Measurements from ENCODE around the gene KCNMA1. TPM values are rescaled to one million over a fixed set of nuclear protein-coding genes. Genes with fewer than 3 reads are reported as not detected.

Gene KCNMA1
- total RNA-seq, 2 donors from 2014 or later = 168 to 188 TPM

DNA sequence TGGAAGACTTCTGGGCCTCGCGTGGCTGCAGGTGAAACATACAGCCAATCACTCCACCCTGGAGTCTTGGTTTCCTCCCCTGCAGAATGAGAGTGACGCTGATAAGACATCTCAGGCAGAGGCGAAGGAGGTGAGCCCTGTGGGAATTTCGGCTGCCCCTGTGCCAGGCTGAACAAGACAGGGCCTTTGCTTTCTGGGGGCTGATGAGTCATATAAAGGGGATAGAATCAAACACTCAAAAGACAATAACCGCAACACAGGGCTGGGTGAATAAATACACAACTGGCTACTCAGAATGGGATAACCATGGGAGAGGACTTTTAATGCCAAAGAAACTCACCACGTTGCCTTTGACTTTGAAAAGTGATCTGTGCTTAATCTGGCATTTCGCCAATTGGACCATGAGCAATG, 143.8 kb downstream of the KCNMA1 start:
- DNase-seq (ENCODE audit: low spot score) (no peak), ATAC-seq (ENCODE audit: insufficient number of reproducible peaks, low FRiP score, low read depth) (no peak)
- Histone ChIP-seq H3K27ac (no peak overlapping the region), H3K36me3 (no peaks in the 10 kb centered on the region), H3K4me3 (no peak overlapping the region), H3K4me1 (ENCODE audit: control insufficient read depth in 1 of 2, low read depth in 2 of 2) (peaks cover 0 to 79% of the 10 kb centered on the region in 2 donors), H3K27me3 (replicated peaks; ENCODE audit: insufficient read depth) (no peaks in the 10 kb centered on the region), H3K9me3 (no peaks in the 10 kb centered on the region)
- TF ChIP-seq, protein P1, sequence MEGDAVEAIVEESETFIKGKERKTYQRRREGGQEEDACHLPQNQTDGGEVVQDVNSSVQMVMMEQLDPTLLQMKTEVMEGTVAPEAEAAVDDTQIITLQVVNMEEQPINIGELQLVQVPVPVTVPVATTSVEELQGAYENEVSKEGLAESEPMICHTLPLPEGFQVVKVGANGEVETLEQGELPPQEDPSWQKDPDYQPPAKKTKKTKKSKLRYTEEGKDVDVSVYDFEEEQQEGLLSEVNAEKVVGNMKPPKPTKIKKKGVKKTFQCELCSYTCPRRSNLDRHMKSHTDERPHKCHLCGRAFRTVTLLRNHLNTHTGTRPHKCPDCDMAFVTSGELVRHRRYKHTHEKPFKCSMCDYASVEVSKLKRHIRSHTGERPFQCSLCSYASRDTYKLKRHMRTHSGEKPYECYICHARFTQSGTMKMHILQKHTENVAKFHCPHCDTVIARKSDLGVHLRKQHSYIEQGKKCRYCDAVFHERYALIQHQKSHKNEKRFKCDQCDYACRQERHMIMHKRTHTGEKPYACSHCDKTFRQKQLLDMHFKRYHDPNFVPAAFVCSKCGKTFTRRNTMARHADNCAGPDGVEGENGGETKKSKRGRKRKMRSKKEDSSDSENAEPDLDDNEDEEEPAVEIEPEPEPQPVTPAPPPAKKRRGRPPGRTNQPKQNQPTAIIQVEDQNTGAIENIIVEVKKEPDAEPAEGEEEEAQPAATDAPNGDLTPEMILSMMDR (IDR thresholded peaks at IDR 0.05) = no peak

DNA sequence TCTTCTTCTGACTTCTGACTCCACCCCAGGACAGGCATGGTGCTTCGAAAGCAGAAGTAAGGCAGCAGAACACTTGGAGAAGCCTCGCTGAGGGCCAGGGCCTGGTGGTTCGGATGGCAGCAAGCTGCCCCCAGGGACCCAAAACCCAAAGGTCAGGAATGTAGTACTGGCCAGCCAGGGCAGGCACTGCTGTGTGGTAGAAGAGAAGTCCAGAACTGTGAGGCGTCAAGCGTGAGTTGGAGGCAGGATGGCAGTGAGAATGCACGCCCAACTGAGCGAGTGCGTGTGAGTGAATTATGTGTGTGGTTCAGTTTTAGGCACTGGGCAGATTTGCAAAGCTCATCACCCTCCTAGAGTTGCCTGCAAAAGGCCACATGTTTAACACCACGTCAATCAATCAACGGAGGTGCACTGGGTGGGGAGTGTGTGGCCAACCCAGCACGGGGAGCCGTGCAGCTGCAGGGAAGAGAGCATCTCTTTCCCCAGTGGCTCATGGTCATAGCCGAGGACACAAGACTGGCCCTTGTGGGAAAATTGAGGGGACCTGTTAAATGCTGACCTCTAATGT, 144.3 kb downstream of the KCNMA1 start:
- Histone ChIP-seq H3K27ac (no peak overlapping the region), H3K27me3 (replicated peaks; ENCODE audit: insufficient read depth) (no peaks in the 10 kb centered on the region), H3K4me3 (no peak overlapping the region), H3K4me1 (ENCODE audit: control insufficient read depth in 1 of 2, low read depth in 2 of 2) (peaks cover 0 to 74% of the 10 kb centered on the region in 2 donors), H3K36me3 (no peaks in the 10 kb centered on the region), H3K9me3 (no peaks in the 10 kb centered on the region)
- ATAC-seq (ENCODE audit: insufficient number of reproducible peaks, low FRiP score, low read depth) (no peak), DNase-seq (ENCODE audit: low spot score) (no peak)
- TF ChIP-seq, protein P1 (IDR thresholded peaks at IDR 0.05) = no peak

DNA sequence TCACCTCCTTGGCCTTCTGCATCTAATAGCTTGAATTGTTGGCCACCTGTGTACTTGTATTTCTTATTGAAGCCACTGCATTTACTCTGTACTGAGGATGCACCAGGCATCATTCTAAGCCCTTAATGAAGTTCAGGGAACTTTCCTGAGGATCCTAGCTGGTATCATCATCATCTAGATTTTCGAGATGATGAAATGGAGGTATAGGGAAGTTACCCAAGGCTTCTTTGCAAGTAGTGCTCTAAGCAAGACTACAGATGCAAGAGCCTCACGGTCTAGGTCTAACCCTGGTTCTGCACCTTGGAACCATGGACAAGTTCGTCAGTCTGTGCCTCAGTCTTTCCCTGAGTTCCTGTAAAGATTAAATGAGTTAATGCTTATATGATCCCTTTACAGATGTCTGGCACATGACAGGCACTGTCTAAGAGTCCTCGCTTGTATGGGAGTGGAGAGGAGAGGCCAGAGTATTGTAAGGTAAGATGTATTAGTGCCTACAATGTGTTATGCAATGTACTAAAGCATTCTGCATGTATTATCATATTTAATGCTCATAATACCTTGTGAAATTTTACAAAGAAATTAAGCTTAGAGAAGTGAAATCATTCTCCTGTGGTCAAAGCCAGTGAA, 145.1 kb downstream of the KCNMA1 start:
- no peaks in the 10 kb centered on the region for H3K9me3 ChIP-seq
- peaks cover 0 to 66% of the 10 kb centered on the region in 2 donors for H3K4me1 ChIP-seq (ENCODE audit: control insufficient read depth in 1 of 2, low read depth in 2 of 2)
- no peak overlapping the region for H3K27ac ChIP-seq
- no peak for DNase-seq (ENCODE audit: low spot score)
- no peaks in the 10 kb centered on the region for H3K27me3 ChIP-seq (replicated peaks; ENCODE audit: insufficient read depth)
- H3K4me3 ChIP-seq = no peak overlapping the region
- no peaks in the 10 kb centered on the region for H3K36me3 ChIP-seq
- TF ChIP-seq, protein P1 (IDR thresholded peaks at IDR 0.05) = no peak
- no peak for ATAC-seq (ENCODE audit: insufficient number of reproducible peaks, low FRiP score, low read depth)

DNA sequence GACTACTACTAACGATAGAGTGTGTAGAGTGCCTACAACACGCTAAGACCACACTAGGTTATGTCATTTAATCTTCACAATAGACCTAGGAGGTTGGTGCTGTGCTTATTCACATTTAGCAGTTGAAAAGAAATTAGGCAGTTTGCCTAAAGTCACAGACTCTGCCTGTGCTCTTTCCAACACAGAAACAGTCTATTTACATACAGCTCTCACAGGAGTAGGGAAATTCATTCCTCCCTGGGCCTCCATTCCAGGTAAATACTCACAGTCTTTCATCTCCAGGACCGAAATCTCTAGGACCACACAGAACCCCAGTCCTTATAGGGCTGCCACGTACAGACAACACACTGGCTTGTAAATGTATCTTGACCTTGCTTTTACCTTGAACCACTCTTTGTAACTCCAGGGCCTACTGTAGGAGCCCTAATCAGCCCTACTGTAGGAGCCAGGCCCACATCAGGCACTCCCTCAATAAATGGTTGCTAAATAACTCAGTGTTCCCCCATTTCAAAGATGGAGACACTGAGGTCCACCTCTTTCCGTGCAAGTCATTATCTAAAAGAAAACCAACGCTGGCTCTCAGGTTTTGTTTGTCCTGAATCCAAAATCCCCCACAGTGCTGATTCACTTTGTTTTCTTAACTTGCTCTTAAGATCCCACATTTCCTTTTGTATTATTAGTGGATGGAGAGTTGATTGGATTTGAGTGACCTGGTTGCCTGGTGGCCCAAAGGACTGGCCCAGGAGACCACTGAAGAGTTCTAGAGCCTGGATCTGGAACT, 146.9 kb downstream of the KCNMA1 start:
- no peak overlapping the region for H3K4me3 ChIP-seq
- ATAC-seq (ENCODE audit: insufficient number of reproducible peaks, low FRiP score, low read depth) (no peak), DNase-seq (ENCODE audit: low spot score) (no peak)
- H3K9me3 ChIP-seq = no peaks in the 10 kb centered on the region
- H3K36me3 ChIP-seq = no peaks in the 10 kb centered on the region
- TF ChIP-seq, protein P1 (IDR thresholded peaks at IDR 0.05) = no peak
- H3K27ac ChIP-seq = no peak overlapping the region
- H3K4me1 ChIP-seq (ENCODE audit: control insufficient read depth in 1 of 2, low read depth in 2 of 2) = peaks cover 0 to 69% of the 10 kb centered on the region in 2 donors
- H3K27me3 ChIP-seq (replicated peaks; ENCODE audit: insufficient read depth) = no peaks in the 10 kb centered on the region

DNA sequence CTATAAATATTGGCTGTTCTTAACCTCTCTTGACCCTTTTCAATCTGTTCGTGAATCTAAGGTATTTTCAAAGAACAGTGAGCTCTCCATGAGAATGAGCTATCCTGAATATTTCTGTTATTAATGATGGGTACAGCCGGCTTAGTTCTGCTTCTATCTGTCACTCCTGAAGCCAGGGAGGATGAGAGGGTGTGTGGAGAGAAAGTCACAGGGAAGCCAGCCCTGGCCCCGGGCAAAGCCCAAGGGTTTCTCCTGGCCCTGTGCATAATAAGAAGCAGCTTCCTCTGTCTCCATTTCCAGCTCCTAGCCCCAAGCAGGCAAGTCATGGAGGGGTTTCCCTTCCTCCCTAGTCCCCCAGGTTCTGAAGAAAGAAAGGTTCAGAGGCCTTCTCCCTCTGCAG, 151.1 kb downstream of the KCNMA1 start:
- no peak overlapping the region for H3K4me3 ChIP-seq
- H3K9me3 ChIP-seq = no peaks in the 10 kb centered on the region
- H3K27me3 ChIP-seq (replicated peaks; ENCODE audit: insufficient read depth) = no peaks in the 10 kb centered on the region
- TF ChIP-seq, protein P1 (IDR thresholded peaks at IDR 0.05) = no peak
- no peak for ATAC-seq (ENCODE audit: insufficient number of reproducible peaks, low FRiP score, low read depth)
- no peaks in the 10 kb centered on the region for H3K36me3 ChIP-seq
- no peak overlapping the region for H3K27ac ChIP-seq
- peaks cover 0 to 54% of the 10 kb centered on the region in 2 donors for H3K4me1 ChIP-seq (ENCODE audit: control insufficient read depth in 1 of 2, low read depth in 2 of 2)
- no peak for DNase-seq (ENCODE audit: low spot score)
